GM13976 (cell line): ENCODE data around the gene ANK2.

Experiments
- DNase-seq: peaks from one replicate; pipeline ENCODE4 v3.0.0; 2012; ENCODE audit warnings: low spot score
- in situ Hi-C: fragments of 300-500 bp; cut with MboI; formaldehyde crosslinking; loops from one replicate; pipeline ENCODE4 v1.12.0; 2022; ENCODE audit warnings: low sequenced_read_pairs, mixed read lengths, inconsistent platforms; ENCODE audit not compliant: unreplicated experiment
- TF ChIP-seq, protein P1 (sequence below): IDR thresholded peaks from 2 replicates; pipeline ENCODE4 v1.5.1; 2012; ENCODE audit warnings: borderline replicate concordance, mild to moderate bottlenecking; ENCODE audit not compliant: insufficient read depth; ENCODE audit errors: extremely low read depth, missing control alignments, control extremely low read depth

The ANK2 gene

DNA sequence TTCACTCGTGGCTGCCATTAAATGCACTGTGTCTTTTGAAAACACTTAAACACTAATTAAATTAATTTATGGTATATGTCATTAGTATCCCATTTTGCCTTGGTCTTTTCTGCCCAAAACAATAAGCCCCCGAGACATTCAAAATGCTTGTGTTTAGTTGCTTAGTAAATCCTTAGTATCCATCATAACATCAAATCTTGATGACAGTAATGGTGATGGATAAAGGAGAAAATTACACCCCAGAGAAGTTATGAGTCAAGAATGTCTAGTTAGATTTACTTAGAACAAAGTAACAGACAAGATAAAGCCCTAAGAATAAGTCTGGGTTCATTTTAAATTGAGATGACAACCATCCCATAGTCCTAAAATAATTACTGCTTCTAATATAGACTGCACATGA lies 21.3 kb downstream of the ANK2 start:
- DNase-seq, result no peak
- TF ChIP-seq, protein P1, sequence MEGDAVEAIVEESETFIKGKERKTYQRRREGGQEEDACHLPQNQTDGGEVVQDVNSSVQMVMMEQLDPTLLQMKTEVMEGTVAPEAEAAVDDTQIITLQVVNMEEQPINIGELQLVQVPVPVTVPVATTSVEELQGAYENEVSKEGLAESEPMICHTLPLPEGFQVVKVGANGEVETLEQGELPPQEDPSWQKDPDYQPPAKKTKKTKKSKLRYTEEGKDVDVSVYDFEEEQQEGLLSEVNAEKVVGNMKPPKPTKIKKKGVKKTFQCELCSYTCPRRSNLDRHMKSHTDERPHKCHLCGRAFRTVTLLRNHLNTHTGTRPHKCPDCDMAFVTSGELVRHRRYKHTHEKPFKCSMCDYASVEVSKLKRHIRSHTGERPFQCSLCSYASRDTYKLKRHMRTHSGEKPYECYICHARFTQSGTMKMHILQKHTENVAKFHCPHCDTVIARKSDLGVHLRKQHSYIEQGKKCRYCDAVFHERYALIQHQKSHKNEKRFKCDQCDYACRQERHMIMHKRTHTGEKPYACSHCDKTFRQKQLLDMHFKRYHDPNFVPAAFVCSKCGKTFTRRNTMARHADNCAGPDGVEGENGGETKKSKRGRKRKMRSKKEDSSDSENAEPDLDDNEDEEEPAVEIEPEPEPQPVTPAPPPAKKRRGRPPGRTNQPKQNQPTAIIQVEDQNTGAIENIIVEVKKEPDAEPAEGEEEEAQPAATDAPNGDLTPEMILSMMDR, result no peak
- in situ Hi-C loops, result no loop called here

DNA sequence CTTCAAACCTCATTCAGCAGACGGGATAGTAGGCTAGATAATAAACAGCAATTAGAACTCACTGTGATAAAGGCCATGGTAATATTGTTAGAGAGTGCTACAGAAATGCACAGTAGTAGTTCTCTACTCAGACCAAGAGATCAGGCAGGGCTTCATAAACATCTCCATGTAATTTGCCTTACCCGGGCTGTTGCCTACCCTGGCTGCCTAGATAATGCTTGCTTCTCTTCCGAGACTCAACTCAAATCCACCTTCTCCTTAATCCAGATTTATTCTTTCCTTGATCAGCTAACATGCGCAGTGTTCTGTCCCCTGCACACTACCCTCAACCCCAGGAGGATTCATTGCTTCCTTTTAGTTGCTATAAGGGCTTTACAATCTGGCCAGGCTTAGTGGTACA lies 21.8 kb downstream of the ANK2 start:
- DNase-seq, result no peak
- TF ChIP-seq, protein P1, result no peak
- in situ Hi-C loops, result no loop called here

DNA sequence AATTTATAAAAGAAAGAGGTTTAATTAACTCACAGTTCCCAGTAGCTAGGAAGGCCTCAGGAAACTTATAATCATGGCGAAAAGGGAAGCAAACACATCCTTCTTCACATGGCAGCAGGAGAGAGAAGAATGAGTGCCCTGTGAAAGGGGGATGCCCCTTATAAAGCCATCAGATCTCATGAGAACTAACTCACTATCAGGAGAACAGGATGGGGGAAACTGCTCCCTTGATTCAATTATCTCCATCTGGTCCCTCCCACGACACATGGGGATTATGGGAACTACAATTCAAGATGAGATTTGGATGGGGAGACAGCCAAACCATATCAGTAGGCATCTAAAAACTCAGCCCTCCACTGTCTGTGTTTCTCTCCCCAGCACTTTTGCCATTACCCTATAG lies 22.4 kb downstream of the ANK2 start:
- no peak for DNase-seq
- TF ChIP-seq, protein P1, result no peak
- in situ Hi-C loops, result no loop called here

DNA sequence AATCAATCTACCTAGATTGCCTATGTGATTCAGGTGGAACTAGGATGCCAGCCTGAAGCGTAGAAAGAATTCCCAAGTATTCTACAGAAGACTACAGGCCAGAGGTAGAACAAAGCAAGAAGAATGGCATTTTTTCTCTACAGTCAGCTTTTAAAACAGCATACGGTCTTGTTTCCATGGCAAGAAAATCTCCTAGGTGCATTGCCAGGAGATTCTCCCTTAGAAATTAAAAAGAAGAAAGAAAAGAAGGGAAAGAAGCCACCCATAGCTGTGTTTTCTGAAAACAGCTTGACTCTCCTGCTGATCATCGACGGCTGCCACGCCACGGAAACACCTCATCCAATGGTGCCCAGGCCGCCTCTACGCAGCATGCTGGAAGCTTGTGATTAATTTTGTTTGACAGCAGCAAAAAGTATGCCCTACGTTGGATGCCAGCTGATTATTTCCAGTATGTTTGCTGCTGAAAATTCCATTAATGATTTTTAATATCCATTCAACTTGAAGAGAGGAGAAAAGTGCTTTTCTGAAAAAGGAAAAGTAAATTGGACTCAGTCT lies 24.1 kb downstream of the ANK2 start:
- no peak for DNase-seq
- in situ Hi-C loops, result no loop called here
- TF ChIP-seq, protein P1, result no peak

DNA sequence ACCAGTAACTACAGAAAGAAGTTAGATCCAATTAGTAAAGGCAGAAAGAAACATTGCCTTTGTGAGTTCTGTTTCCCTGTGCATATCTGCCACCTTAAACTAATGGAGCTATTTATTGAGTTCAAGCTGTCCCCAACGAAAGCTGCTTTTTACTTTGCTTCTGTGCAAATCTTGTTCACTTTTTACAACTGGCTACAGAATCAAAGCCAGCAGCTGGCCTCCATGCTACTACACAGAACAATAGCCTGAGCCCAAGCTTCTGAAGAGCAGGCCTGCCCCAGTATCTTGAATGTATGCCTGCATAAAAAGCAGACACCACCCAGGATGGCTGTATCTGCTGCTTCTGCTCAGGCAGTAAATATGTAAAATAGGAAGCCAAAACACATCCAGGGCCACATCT lies 28.1 kb downstream of the ANK2 start:
- in situ Hi-C loops, result no loop called here
- TF ChIP-seq, protein P1, result no peak
- DNase-seq, result no peak

DNA sequence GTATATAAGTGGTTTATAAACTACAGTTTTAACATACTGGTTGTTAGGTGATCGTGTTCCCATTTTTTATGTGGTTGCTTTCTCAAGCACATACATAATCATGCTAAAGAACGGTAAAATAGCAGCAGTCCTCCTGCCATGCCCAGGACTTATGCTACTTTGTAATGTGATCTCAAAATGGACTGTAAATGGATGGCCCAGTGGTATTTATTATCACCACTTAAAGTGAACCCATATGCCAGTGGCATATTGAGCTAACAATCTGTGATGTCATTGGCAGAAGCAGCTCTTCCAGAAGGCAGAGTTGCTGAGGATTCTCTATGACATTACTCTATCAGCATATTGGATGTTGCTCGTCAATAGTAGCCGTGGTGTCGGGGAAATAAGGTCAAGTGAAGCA lies 28.6 kb downstream of the ANK2 start:
- in situ Hi-C loops, result no loop called here
- TF ChIP-seq, protein P1, result no peak
- no peak for DNase-seq

DNA sequence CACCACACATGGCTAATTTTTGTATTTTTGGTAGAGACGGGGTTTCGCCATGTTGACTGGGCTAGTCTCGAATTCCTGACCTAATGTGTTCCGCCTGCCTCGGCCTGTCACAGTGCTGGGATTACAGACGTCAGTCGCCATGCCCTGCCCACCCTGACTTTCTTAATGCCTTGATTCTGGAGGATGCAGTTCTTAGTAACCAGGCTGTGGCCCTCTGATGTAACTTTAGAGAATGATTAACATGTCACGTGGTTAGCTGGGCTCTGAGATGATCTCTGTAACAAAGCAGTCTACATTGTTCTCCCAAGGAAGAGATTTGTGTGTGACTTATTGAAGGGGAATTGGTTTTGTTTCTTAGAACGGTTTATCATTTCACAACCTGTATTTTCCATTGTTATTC lies 30.6 kb downstream of the ANK2 start:
- TF ChIP-seq, protein P1, result no peak
- in situ Hi-C loops, result no loop called here
- DNase-seq, result no peak
